ENCODE measurements around the gene TSPAN9. TPM values are rescaled to one million over a fixed set of nuclear protein-coding genes. Genes with fewer than 3 reads are reported as not detected.

TSPAN9 gene
- total and polyA plus RNA-seq, 10 of the 15 experiments (the other 5 are each of a cell fraction or from before 2014, with no cell fraction given), result 0.03 to 1.0 (median 0.12) TPM; not detected in 5

- TF ChIP-seq ZNF24 (IDR thresholded peaks at IDR 0.05) (no peak), BCL11A (IDR thresholded peaks at IDR 0.05; ENCODE audit: low read depth, low read length) (no peak), HDAC2 (IDR thresholded peaks at IDR 0.05) (no peak), BHLHE40 (IDR thresholded peaks at IDR 0.05; ENCODE audit: borderline replicate concordance in 1 of 2, low read depth in 2 of 2, low read length in 1 of 2) (no peak)
Observed at GRCh38 chr12:3127832-3128231, 50.7 kb downstream of the TSPAN9 start (continued).

- FAIRE-seq (no peak), DNase-seq (ENCODE audit: low read depth, low spot score) (no peak), ATAC-seq (no peak)
- no peak overlapping the region for H3K4me3 ChIP-seq
- no peaks in the 10 kb centered on the region for H4K20me1 ChIP-seq (ENCODE audit: control insufficient read depth, insufficient read depth)
- no peaks in the 10 kb centered on the region for H3K9me3 ChIP-seq (replicated peaks; ENCODE audit: control insufficient read depth, insufficient read depth, low read length)
- H3K9ac ChIP-seq (ENCODE audit: control insufficient read depth, insufficient read depth, low read length), result no peak overlapping the region
- no peaks in the 10 kb centered on the region for H3K79me2 ChIP-seq (ENCODE audit: control insufficient read depth, insufficient read depth, low read length)
- H3K27me3 ChIP-seq (replicated peaks in 1 of 2; ENCODE audit: control insufficient read depth in 2 of 2, insufficient read depth in 2 of 2, low read length in 1 of 2), result peaks cover 2 to 5% of the 10 kb centered on the region in 2 experiments; a peak in 3 of 4 replicates
- no peak overlapping the region for H3K4me2 ChIP-seq (ENCODE audit: control insufficient read depth, insufficient read depth)
- H3K4me1 ChIP-seq (ENCODE audit: control insufficient read depth, insufficient read depth, low read length), result no peaks in the 10 kb centered on the region
- RAD21 ChIA-PET (ENCODE audit: unreplicated experiment), result interaction anchor here (1.0 to 1.3 kb wide), 2 partner anchors 55 to 147 kb away, joined by 3 to 5 read pairs; no protein-coding TSS in a partner anchor
- in situ Hi-C loops (cut with MboI), result no loop called here
- BruUV-seq (replicated peaks), result no TSS peak
- intact Hi-C loops (cut with micrococcal nuclease; ENCODE audit: unreplicated experiment), result no loop called here
- 52% methylated on average over 6 of the region's 6 CpGs for WGBS (ENCODE audit: insufficient coverage, insufficient replicate concordance, low lambda C conversion rate, missing lambda C conversion rate)
- no peaks in the 10 kb centered on the region for H3K36me3 ChIP-seq (ENCODE audit: control insufficient read depth in 2 of 2, insufficient read depth in 2 of 2, low read length in 1 of 2)
- no peak overlapping the region for H3K27ac ChIP-seq (ENCODE audit: control insufficient read depth, insufficient read depth)
- CTCF ChIA-PET, result interaction anchor here (0.9 to 2.4 kb wide), 4 partner anchors 74 to 147 kb away, joined by 3 to 8 read pairs (median 6); no protein-coding TSS in a partner anchor
- POLR2A ChIA-PET, result no interaction called here
- no peak overlapping the region for H2AFZ ChIP-seq (ENCODE audit: control insufficient read depth, low read depth, low read length)
- SMC1A ChIA-PET (ENCODE audit: uncharacterized antibody, unreplicated experiment), result no interaction called here
- no peak for TF ChIP-seq PAX8 (IDR thresholded peaks at IDR 0.05)
- no peak for TF ChIP-seq RFX5 (IDR thresholded peaks at IDR 0.05; ENCODE audit: low read depth, low read length)
- TF ChIP-seq SREBF2 (IDR thresholded peaks at IDR 0.05; ENCODE audit: low read length), result no peak
- no peak for TF ChIP-seq IRF5 (IDR thresholded peaks at IDR 0.05; ENCODE audit: borderline replicate concordance)
- no peak for TF ChIP-seq SUZ12 (IDR thresholded peaks at IDR 0.05; ENCODE audit: unreplicated experiment)
- TF ChIP-seq E2F8 (IDR thresholded peaks at IDR 0.05; ENCODE audit: low read depth, partially characterized antibody), result no peak
- no peak for TF ChIP-seq POLR2AphosphoS2 (IDR thresholded peaks at IDR 0.05; ENCODE audit: low read depth, low read length)
- TF ChIP-seq, protein P1, sequence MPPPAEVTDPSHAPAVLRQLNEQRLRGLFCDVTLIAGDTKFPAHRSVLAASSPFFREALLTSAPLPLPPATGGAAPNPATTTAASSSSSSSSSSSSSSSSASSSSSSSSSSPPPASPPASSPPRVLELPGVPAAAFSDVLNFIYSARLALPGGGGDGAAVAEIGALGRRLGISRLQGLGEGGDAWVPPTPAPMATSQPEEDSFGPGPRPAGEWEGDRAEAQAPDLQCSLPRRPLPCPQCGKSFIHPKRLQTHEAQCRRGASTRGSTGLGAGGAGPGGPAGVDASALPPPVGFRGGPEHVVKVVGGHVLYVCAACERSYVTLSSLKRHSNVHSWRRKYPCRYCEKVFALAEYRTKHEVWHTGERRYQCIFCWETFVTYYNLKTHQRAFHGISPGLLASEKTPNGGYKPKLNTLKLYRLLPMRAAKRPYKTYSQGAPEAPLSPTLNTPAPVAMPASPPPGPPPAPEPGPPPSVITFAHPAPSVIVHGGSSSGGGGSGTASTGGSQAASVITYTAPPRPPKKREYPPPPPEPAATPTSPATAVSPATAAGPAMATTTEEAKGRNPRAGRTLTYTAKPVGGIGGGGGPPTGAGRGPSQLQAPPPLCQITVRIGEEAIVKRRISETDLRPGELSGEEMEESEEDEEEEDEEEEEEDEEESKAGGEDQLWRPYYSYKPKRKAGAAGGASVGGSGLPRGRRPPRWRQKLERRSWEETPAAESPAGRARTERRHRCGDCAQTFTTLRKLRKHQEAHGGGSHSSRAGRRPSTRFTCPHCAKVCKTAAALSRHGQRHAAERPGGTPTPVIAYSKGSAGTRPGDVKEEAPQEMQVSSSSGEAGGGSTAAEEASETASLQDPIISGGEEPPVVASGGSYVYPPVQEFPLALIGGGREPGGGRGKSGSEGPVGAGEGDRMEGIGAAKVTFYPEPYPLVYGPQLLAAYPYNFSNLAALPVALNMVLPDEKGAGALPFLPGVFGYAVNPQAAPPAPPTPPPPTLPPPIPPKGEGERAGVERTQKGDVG (CRISPR knock-in tag; IDR thresholded peaks at IDR 0.05), result no peak
- TF ChIP-seq NRF1 (conservative IDR thresholded peaks at IDR 0.05; ENCODE audit: low read depth, low read length), result no peak
- no peak for TF ChIP-seq ZNF622 (IDR thresholded peaks at IDR 0.05)
- no peak for TF ChIP-seq NFYA (IDR thresholded peaks at IDR 0.05; ENCODE audit: borderline replicate concordance, low read depth, low read length)
- no peak for TF ChIP-seq GABPA (IDR thresholded peaks at IDR 0.05; ENCODE audit: low read depth)
Observed at GRCh38 chr12:3128498-3129293, 51.5 kb downstream of the TSPAN9 start.
